Measurements from ENCODE around the gene CLCC1. TPM values are rescaled to one million over a fixed set of nuclear protein-coding genes. Genes with fewer than 3 reads are reported as not detected.
"Not testable (repeated sequence)": the region's sequence is repeated elsewhere in the genome, so short reads cannot be mapped to it uniquely, and the experiment has no call there.

Gene CLCC1
- total RNA-seq: 32.1 TPM
- long read RNA-seq, full-length matches to known transcripts: 10 of 52 reads
- long read RNA-seq, partial matches to known transcripts: 12 of 52 reads
- long read RNA-seq, other reads (novel, unspliced or antisense): 30 of 52 reads

- TF ChIP-seq CTCF (IDR thresholded peaks at IDR 0.05): no peak
Observed at GRCh38 chr1:108963052-108963686, at the start of gene CLCC1. Gene CLCC1, minus strand, starts transcription at chr1:108963484. Its CDS starts 13,047 bp downstream, at chr1:108950437.

GRCh38 chr1:109011335-109011734 is 48.1 kb upstream of the CLCC1 start:
- no peak for DNase-seq
- intact Hi-C loops (cut with DNase I): no loop called here
- no peak overlapping the region for H3K27ac ChIP-seq
- no peak for TF ChIP-seq CTCF (IDR thresholded peaks at IDR 0.05)
- peaks cover 74% of the 10 kb centered on the region for H3K36me3 ChIP-seq
- no peaks in the 10 kb centered on the region for H3K9me3 ChIP-seq
- H3K4me1 ChIP-seq: no peaks in the 10 kb centered on the region
- no peak for ATAC-seq
- no peak overlapping the region for H3K4me3 ChIP-seq
- H3K27me3 ChIP-seq (ENCODE audit: low read depth): no peaks in the 10 kb centered on the region

More at GRCh38 chr1:108963052-108963686, at the start of gene CLCC1:
- Histone ChIP-seq H3K4me3 (peak within 1 kb of the TSS; percentile 89), H3K9me3 (no peaks in the 10 kb centered on the region), H3K27me3 (ENCODE audit: low read depth) (no peaks in the 10 kb centered on the region), H3K36me3 (peaks cover 4% of the 10 kb centered on the region), H3K4me1 (peaks cover 29% of the 10 kb centered on the region), H3K27ac (peak within 1 kb of the TSS; percentile 99)
- intact Hi-C loops (cut with DNase I): no loop called here
- DNase-seq (peak; percentile 95), ATAC-seq (peak; percentile 98 to 99)

GRCh38 chr1:108996622-108997021 is 33.3 kb upstream of the CLCC1 start:
- H3K4me1 ChIP-seq; H3K27me3 ChIP-seq (ENCODE audit: low read depth); ATAC-seq; H3K4me3 ChIP-seq; H3K27ac ChIP-seq; DNase-seq; intact Hi-C loops (cut with DNase I): not testable (repeated sequence)
- Histone ChIP-seq H3K36me3 (peaks cover 67% of the 10 kb centered on the region), H3K9me3 (peaks cover 11% of the 10 kb centered on the region)

GRCh38 chr1:108983114-108983513 is 19.8 kb upstream of the CLCC1 start:
- TF ChIP-seq CTCF (IDR thresholded peaks at IDR 0.05): no peak
- Histone ChIP-seq H3K4me1 (no peaks in the 10 kb centered on the region), H3K27me3 (ENCODE audit: low read depth) (no peaks in the 10 kb centered on the region), H3K36me3 (peaks cover 65% of the 10 kb centered on the region), H3K9me3 (no peaks in the 10 kb centered on the region), H3K4me3 (no peak overlapping the region), H3K27ac (no peak overlapping the region)
- intact Hi-C loops (cut with DNase I): no loop called here
- DNase-seq (no peak), ATAC-seq (no peak)

GRCh38 chr1:108976658-108977057 is 13.4 kb upstream of the CLCC1 start:
- Histone ChIP-seq H3K27me3 (ENCODE audit: low read depth) (no peaks in the 10 kb centered on the region), H3K27ac (no peak overlapping the region), H3K36me3 (peaks cover 65% of the 10 kb centered on the region), H3K4me1 (no peaks in the 10 kb centered on the region), H3K9me3 (no peaks in the 10 kb centered on the region), H3K4me3 (no peak overlapping the region)
- TF ChIP-seq CTCF (IDR thresholded peaks at IDR 0.05): no peak
- no peak for DNase-seq
- intact Hi-C loops (cut with DNase I): no loop called here
- ATAC-seq: no peak

- Histone ChIP-seq H3K27ac (no peak overlapping the region), H3K4me3 (no peak overlapping the region), H3K27me3 (ENCODE audit: low read depth) (no peaks in the 10 kb centered on the region), H3K36me3 (peaks cover 62% of the 10 kb centered on the region), H3K4me1 (no peaks in the 10 kb centered on the region), H3K9me3 (no peaks in the 10 kb centered on the region)
- no peak for TF ChIP-seq CTCF (IDR thresholded peaks at IDR 0.05)
- no peak for DNase-seq
- ATAC-seq: no peak
- intact Hi-C loops (cut with DNase I): no loop called here
Observed at GRCh38 chr1:108972951-108973350, 9.7 kb upstream of the CLCC1 start.
